HepG2 (cell line): ENCODE measurements around the gene ENTPD2. TPM values are rescaled to one million over a fixed set of nuclear protein-coding genes. Genes with fewer than 3 reads are reported as not detected.

ENCODE experiments used
- BCL6 ChIP-seq: IDR thresholded peaks from 2 replicates; pipeline ENCODE4 v1.6.1; 2016; ENCODE audit warnings: missing genetic modification reagents, missing compliant biosample characterization
- ESRRA ChIP-seq: sonication (generic); formaldehyde crosslinking; IDR thresholded peaks from 2 replicates; pipeline ENCODE4 v1.5.1; 2020; ENCODE audit warnings: mild to moderate bottlenecking, low read depth, missing genetic modification reagents
- FOXA1 ChIP-seq, 2 experiments: fragments of 450-650 bp in 1 of 2; sonication (generic) in 1 of 2; formaldehyde crosslinking in 1 of 2; IDR thresholded peaks; 2 replicates each; pipeline versions ENCODE4 v1.4.0 to v1.6.1; 2016 to 2020; ENCODE audit warnings: missing genetic modification reagents in 1 of 2
- GABPB1 ChIP-seq: IDR thresholded peaks from 2 replicates; pipeline ENCODE4 v1.6.1; 2016; ENCODE audit warnings: mild to moderate bottlenecking, missing genetic modification reagents, moderate library complexity, missing compliant biosample characterization
- HOXA3 ChIP-seq: sonication (generic); formaldehyde crosslinking; IDR thresholded peaks from 2 replicates; pipeline ENCODE4 v1.5.0; 2020; ENCODE audit warnings: missing genetic modification reagents
- IKZF4 ChIP-seq: sonication (generic); formaldehyde crosslinking; IDR thresholded peaks from 2 replicates; pipeline ENCODE4 v1.5.1; 2020; ENCODE audit warnings: borderline replicate concordance, mild to moderate bottlenecking, low read depth, missing genetic modification reagents; ENCODE audit errors: not compliant biosample characterization
- MED13 ChIP-seq: sonication (generic); formaldehyde crosslinking; IDR thresholded peaks from 2 replicates; pipeline ENCODE4 v1.5.0; 2020; ENCODE audit warnings: missing genetic modification reagents
- MXD3 ChIP-seq: IDR thresholded peaks from 2 replicates; pipeline ENCODE4 v1.6.1; 2016; ENCODE audit warnings: mild to moderate bottlenecking, missing biosample characterization, missing genetic modification reagents
- NBN ChIP-seq: fragments of 450-650 bp; conservative IDR thresholded peaks from 2 replicates; pipeline ENCODE4 v1.6.1; 2017
- PAF1 ChIP-seq: IDR thresholded peaks from 2 replicates; pipeline ENCODE4 v1.6.1; 2016; ENCODE audit warnings: missing genetic modification reagents, missing compliant biosample characterization
- PAXIP1 ChIP-seq: sonication (generic); formaldehyde crosslinking; conservative IDR thresholded peaks from 2 replicates; pipeline ENCODE4 v1.4.0; 2020; ENCODE audit warnings: mild to moderate bottlenecking, missing genetic modification reagents, moderate library complexity
- SIN3A ChIP-seq: IDR thresholded peaks from 2 replicates; pipeline ENCODE4 v1.6.1; 2011; ENCODE audit warnings: low read depth, mild to moderate bottlenecking, control low read depth, low read length, borderline replicate concordance
- SNRNP70 ChIP-seq: fragments of 200-400 bp; formaldehyde crosslinking; IDR thresholded peaks from 2 replicates; pipeline ENCODE4 v1.6.1; 2017; ENCODE audit warnings: mild to moderate bottlenecking, low read depth, low read length, moderate library complexity
- SOX13 ChIP-seq, 3 experiments: fragments of 450-650 bp in 1 of 3; sonication (generic) in 1 of 3; formaldehyde crosslinking in 1 of 3; IDR thresholded peaks in 2 of 3; conservative IDR thresholded peaks in 1 of 3; 2 replicates each; pipeline versions ENCODE4 v1.5.0 to v1.6.1; 2016 to 2020; ENCODE audit warnings: antibody characterized with exemption in 1 of 3, mild to moderate bottlenecking in 1 of 3, missing compliant biosample characterization in 1 of 3, missing genetic modification reagents in 1 of 3, moderate library complexity in 1 of 3
- SRSF1 ChIP-seq: fragments of 200-400 bp; formaldehyde crosslinking; optimal IDR thresholded peaks from 2 replicates; pipeline ENCODE3; 2017; ENCODE audit warnings: mild to moderate bottlenecking, low read depth, low read length, moderate library complexity
- TBX3 ChIP-seq: fragments of 450-650 bp; IDR thresholded peaks from 2 replicates; pipeline ENCODE4 v1.6.1; 2017; ENCODE audit warnings: antibody characterized with exemption, mild to moderate bottlenecking, inconsistent platforms, borderline replicate concordance
- XRCC5 ChIP-seq: fragments of 200-400 bp; formaldehyde crosslinking; optimal IDR thresholded peaks from 2 replicates; pipeline ENCODE3; 2017; ENCODE audit warnings: mild to moderate bottlenecking, low read length
- ZBTB42 ChIP-seq: sonication (generic); formaldehyde crosslinking; IDR thresholded peaks from 2 replicates; pipeline ENCODE4 v1.5.0; 2020; ENCODE audit warnings: mild to moderate bottlenecking, missing genetic modification reagents
- ZNF350 ChIP-seq: sonication (generic); formaldehyde crosslinking; IDR thresholded peaks from 2 replicates; pipeline ENCODE4 v1.4.0; 2020; ENCODE audit warnings: mild to moderate bottlenecking, low read depth, missing genetic modification reagents, borderline replicate concordance
- ZNF513 ChIP-seq: sonication (generic); formaldehyde crosslinking; conservative IDR thresholded peaks from 2 replicates; pipeline ENCODE4 v1.5.0; 2020; ENCODE audit warnings: missing genetic modification reagents
- ZNF709 ChIP-seq: sonication (generic); formaldehyde crosslinking; IDR thresholded peaks from 2 replicates; pipeline ENCODE4 v1.5.0; 2020; ENCODE audit warnings: mild to moderate bottlenecking, missing genetic modification reagents
- polyA plus RNA-seq, 8 experiments: library from polyadenylated mRNA; depleted of rRNA in 3 of 8; stranded (reverse) in 7 of 8; unstranded in 1 of 8; fragments of >200 nt; fragmentation: Illumina TruSeq in 4 of 8; extraction: Trizol in 4 of 8; gene quantifications; 2 replicates each; pipeline versions ENCODE4 v1.2.1 to v1.2.3, GENCODE V29; 2011 to 2016; ENCODE audit warnings: low read depth in 4 of 8, missing spikeins in 1 of 8, mixed read lengths in 1 of 8; ENCODE audit not compliant: insufficient read depth in 1 of 8
- total RNA-seq, 5 experiments: library from RNA; depleted of rRNA; stranded (reverse); fragments of >200 nt; fragmentation: Illumina TruSeq; extraction: Trizol; gene quantifications; 2 replicates each; pipeline ENCODE4 v1.2.3, GENCODE V29; 2016; ENCODE audit warnings: low read depth in 1 of 5
- TF ChIP-seq, protein P1 (sequence below): sonication (generic); formaldehyde crosslinking; IDR thresholded peaks from 2 replicates; pipeline ENCODE4 v1.8.0; 2022; ENCODE audit warnings: missing genetic modification reagents, mild to moderate bottlenecking, borderline replicate concordance

Gene ENTPD2
- total and polyA plus RNA-seq, 2 of the 13 experiments (the other 11 are each of a cell fraction or from before 2014, with no cell fraction given) = 0.95 to 3.2 TPM

DNA sequence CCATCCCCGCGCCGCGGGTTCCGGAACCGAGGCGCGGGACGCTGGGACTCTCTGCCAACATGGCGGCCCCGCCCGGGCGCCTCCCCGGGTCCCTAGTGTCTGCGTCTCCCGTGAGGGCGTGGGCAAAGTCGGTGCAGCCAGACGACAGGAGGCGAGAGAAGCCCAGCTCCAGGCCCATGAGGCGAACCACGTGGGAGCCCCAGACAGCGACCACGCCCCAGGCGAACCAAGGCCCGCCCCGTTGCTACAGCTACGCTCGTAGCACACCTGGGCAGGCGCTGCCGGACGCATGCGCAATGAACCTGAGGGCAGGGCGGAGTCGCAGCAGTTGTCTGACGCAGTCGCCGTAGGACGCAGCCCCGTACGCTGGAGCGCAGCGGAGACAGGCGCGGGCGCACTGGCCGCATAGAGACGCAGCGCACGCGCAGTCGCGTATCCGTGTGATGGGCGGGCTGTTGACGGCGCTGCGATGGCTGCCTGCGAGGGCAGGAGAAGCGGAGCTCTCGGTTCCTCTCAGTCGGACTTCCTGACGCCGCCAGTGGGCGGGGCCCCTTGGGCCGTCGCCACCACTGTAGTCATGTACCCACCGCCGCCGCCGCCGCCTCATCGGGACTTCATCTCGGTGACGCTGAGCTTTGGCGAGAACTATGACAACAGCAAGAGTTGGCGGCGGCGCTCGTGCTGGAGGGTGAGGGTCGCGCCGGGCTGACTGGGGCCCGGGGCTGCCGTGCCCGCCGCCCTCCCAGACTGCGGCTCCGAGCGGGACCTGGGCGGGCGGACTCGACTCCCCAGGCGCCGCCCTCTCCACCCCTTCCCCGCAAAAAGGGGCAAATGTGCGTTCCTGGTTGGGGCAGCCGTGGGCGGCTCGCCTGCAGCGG is 32.9 kb upstream of the ENTPD2 start, which contains the start of gene MAN1B1 (continued):
- peak; percentile 26; the same call in 1 of the 2 replicates for TF ChIP-seq PAXIP1
- TF ChIP-seq NBN = no peak
- peak; percentile 93; the same call in 1 of the 2 replicates for TF ChIP-seq MXD3 (CRISPR knock-in tag)
- no peak for TF ChIP-seq FOXA1 (IDR thresholded peaks at IDR 0.05)
- TF ChIP-seq FOXA1 (CRISPR knock-in tag; IDR thresholded peaks at IDR 0.05) = peak; percentile 82
- peak; percentile 87; the same call in 1 of the 2 replicates for TF ChIP-seq SIN3A
- TF ChIP-seq ZNF709 (CRISPR knock-in tag) = peak; percentile 52; the same call in 1 of the 2 replicates
- TF ChIP-seq XRCC5 = no peak
- TF ChIP-seq PAF1 (CRISPR knock-in tag) = no peak
- peak; percentile 76; the same call in 1 of the 2 replicates for TF ChIP-seq ZBTB42 (CRISPR knock-in tag)
- TF ChIP-seq IKZF4 (CRISPR knock-in tag) = peak; percentile 54
- TF ChIP-seq ESRRA = peak; percentile 26
- TF ChIP-seq, protein P1, sequence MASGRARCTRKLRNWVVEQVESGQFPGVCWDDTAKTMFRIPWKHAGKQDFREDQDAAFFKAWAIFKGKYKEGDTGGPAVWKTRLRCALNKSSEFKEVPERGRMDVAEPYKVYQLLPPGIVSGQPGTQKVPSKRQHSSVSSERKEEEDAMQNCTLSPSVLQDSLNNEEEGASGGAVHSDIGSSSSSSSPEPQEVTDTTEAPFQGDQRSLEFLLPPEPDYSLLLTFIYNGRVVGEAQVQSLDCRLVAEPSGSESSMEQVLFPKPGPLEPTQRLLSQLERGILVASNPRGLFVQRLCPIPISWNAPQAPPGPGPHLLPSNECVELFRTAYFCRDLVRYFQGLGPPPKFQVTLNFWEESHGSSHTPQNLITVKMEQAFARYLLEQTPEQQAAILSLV (CRISPR knock-in tag) = no peak
- TF ChIP-seq SRSF1 = no peak
- TF ChIP-seq GABPB1 (CRISPR knock-in tag) = peak; percentile 81
- TF ChIP-seq BCL6 (CRISPR knock-in tag) = 0 out of 2 replicates have a peak, but pooled peaks have one; percentile 14
- peak; percentile 85 for TF ChIP-seq HOXA3 (CRISPR knock-in tag)
- peak; percentile 54; the same call in 1 of the 2 replicates for TF ChIP-seq ZNF350 (CRISPR knock-in tag)
- TF ChIP-seq TBX3 = no peak
- TF ChIP-seq SNRNP70 = no peak
- no peak for TF ChIP-seq SOX13 (IDR thresholded peaks at IDR 0.05)
- TF ChIP-seq SOX13 (CRISPR knock-in tag; conservative IDR thresholded peaks at IDR 0.05 in 1 of 2, IDR thresholded peaks at IDR 0.05 in 1 of 2) = no peak; a peak in 2 of 4 replicates
- no peak for TF ChIP-seq ZNF513 (CRISPR knock-in tag)
- no peak; the same call in 1 of the 2 replicates for TF ChIP-seq MED13 (CRISPR knock-in tag)
